Erythroblast (primary cell): ENCODE results near the gene PSMC1.

Experiments
- GATA1 ChIP-seq: IDR thresholded peaks from 2 replicates; pipeline ENCODE4 v1.6.1; 2011; ENCODE audit warnings: low read depth, mild to moderate bottlenecking, control low read depth, low read length, moderate library complexity
- POLR2A ChIP-seq: IDR thresholded peaks from 2 replicates; pipeline ENCODE4 v1.6.1; 2011; ENCODE audit warnings: mild to moderate bottlenecking, low read length

DNA sequence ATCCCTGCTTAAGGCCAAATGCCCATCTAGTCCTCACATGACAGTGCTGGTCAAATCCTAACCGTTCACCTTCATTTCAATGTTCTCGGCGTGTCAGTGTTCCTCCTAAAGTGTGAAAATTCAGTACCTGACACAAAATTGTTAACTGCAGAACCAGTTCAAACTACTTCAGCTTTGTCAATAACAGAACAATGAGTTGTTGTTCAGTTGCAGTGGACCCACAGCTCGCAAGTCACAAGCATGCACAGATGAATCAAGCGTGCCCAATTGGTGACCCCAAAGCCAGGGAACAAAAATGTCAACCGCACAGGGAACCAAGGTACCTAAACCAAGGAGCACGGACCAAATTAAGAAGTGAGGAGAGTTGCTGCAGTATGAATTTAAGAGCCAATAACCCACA, 52.2 kb downstream of the PSMC1 start:
- TF ChIP-seq POLR2A (no peak), GATA1 (no peak)
